Astrocyte of the cerebellum (primary cell): ENCODE results near the gene FGF18.

ENCODE experiments used
- DNase-seq: peaks from one replicate; pipeline ENCODE4 v3.0.0-alpha.2; 2011; ENCODE audit warnings: low read depth
- H3K4me3 ChIP-seq: 2 replicates; pipeline ENCODE4 v1.5.1; 2011; ENCODE audit warnings: mild to moderate bottlenecking, low read depth, low read length, moderate library complexity
- in situ Hi-C: cut with HindIII; loops from 2 replicates; pipeline ENCODE4 v1.10.0; 2017; ENCODE audit warnings: low sequenced_read_pairs
- TF ChIP-seq, protein P1 (sequence below): IDR thresholded peaks from 2 replicates; pipeline ENCODE4 v1.5.1; 2012; ENCODE audit warnings: low read length, low read depth, moderate library complexity, mild to moderate bottlenecking; ENCODE audit errors: missing control alignments

FGF18 gene

DNA sequence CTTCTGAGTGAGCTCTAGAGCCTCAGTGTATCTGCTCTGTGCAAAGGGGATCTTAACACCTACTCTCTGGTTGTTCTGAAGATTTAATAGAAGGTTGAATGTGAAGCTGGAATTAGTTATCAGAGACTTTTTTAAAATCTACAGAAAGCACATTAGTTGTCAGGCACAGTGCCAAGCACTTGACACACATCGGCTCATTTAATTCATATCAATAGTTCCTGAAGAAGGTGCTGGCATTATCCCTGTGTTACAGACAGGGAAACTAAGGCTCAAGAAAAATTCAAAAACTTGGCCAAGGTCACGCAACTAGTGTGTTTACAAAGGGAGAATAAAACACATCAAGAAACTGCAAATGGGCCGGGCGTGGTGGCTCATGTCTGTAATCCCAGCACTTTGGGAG lies 80.2 kb downstream of the FGF18 start:
- TF ChIP-seq, protein P1, sequence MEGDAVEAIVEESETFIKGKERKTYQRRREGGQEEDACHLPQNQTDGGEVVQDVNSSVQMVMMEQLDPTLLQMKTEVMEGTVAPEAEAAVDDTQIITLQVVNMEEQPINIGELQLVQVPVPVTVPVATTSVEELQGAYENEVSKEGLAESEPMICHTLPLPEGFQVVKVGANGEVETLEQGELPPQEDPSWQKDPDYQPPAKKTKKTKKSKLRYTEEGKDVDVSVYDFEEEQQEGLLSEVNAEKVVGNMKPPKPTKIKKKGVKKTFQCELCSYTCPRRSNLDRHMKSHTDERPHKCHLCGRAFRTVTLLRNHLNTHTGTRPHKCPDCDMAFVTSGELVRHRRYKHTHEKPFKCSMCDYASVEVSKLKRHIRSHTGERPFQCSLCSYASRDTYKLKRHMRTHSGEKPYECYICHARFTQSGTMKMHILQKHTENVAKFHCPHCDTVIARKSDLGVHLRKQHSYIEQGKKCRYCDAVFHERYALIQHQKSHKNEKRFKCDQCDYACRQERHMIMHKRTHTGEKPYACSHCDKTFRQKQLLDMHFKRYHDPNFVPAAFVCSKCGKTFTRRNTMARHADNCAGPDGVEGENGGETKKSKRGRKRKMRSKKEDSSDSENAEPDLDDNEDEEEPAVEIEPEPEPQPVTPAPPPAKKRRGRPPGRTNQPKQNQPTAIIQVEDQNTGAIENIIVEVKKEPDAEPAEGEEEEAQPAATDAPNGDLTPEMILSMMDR = no peak
- no peak for DNase-seq
- in situ Hi-C loops = no loop called here
- H3K4me3 ChIP-seq = no peak overlapping the region

DNA sequence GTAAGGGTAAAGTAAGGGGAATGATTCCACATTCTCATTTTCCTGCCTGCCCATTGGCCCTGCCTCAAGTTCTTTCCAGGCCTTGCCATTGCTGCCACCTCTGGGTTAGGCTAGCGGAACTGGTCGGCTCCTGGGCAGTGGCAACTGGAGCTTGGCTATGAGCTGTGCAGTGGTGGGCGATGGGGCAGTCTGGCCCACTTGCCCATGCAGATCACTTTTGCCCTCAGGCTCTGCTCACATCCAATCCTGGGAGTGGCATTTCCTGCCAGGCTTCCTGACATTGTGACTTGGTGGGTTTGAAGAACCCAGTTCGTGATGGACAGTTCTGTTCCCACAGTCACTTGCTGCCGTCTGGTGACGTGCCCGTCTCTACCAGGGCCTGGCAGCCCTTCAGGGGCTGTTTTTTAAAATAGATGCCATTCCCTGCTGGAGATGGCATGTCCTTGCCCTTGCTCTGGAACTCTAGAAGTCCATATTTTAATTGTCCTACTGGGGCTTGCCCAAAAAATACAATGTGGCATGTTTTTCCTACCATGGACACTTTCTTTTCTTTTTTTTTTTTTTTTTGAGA lies 86.1 kb downstream of the FGF18 start:
- TF ChIP-seq, protein P1 = no peak

DNA sequence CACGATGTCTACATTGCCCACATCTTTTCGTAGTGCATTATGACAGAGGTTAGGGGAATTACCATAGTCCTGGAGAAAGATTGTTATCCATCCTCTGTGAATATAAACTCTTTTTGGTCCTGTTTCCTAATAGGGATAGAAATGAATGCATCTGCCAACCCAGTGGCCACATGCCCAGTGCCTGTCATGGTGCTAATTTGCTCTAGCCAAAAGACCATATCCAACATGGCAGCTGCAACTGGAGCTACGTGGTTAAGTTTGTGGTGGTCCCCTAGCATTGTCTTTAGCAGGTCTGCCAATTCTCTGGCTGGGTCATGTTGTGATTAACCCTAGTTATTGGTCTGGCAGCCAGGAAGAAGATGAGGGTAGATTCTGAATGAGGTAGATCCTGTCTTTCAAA lies 87.5 kb downstream of the FGF18 start:
- TF ChIP-seq, protein P1 = no peak
- no peak overlapping the region for H3K4me3 ChIP-seq
- in situ Hi-C loops = no loop called here
- DNase-seq = no peak

More for the DNA sequence above, 86.1 kb downstream of the FGF18 start:
- in situ Hi-C loops = no loop called here
- no peak for DNase-seq
- H3K4me3 ChIP-seq = no peak overlapping the region
